ENCODE measurements around the gene ENTREP1. TPM values are rescaled to one million over a fixed set of nuclear protein-coding genes. Genes with fewer than 3 reads are reported as not detected.

The ENTREP1 gene
- total and polyA plus RNA-seq, 2 experiments from 2014 or later = 5.7 to 10.0 TPM

DNA sequence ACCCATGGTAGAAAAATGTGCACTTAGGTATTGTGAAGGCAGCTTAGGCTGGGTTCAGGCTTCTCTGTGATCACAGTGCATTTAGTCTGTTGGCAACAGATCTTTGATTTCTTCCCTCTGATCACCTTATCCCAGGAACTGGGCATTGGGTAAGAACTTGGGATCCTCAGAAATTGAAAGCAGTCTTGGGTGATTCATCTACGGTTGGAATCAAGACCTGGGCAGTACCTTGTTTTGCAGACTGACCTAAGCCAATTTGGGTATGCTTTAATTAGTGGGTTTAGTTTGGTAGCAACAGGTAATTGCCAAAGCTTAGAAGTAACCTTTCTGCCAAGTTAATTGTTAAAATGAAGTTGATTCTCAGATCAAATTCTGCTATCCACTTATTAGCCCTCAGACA, 17.8 kb downstream of the ENTREP1 start:
- Histone ChIP-seq H3K79me2 (replicated peaks; ENCODE audit: insufficient read depth) (no peaks in the 10 kb centered on the region; the same call in 1 of the 2 replicates), H3K27me3 (ENCODE audit: insufficient read depth) (no peaks in the 10 kb centered on the region), H2AFZ (no peak overlapping the region), H3K4me3 (no peak overlapping the region), H3K9me2 (ENCODE audit: insufficient read depth) (no peaks in the 10 kb centered on the region; the same call in 1 of the 2 replicates), H4K20me1 (replicated peaks; ENCODE audit: insufficient read depth) (no peaks in the 10 kb centered on the region), H3K4me2 (no peak overlapping the region), H3F3A (replicated peaks; ENCODE audit: low read depth) (no peaks in the 10 kb centered on the region), H3K4me1 (ENCODE audit: insufficient read depth) (peaks cover 23% of the 10 kb centered on the region), H3K27ac (ENCODE audit: low read depth) (peak overlapping the region; percentile 12; the same call in 1 of the 2 replicates), H3K36me3 (ENCODE audit: insufficient read depth) (no peaks in the 10 kb centered on the region)
- DNase-seq (ENCODE audit: low spot score) (no peak), ATAC-seq (no peak)
- Mint-ChIP-seq H3K27me3 (ENCODE audit: insufficient read depth, low read depth, poor library complexity) (peaks cover 2% of the 10 kb centered on the region), H3K36me3 (ENCODE audit: low read depth) (no peaks in the 10 kb centered on the region), H3K4me3 (no peak overlapping the region), H3K9me3 (no peaks in the 10 kb centered on the region), H3K27ac (no peak overlapping the region), H3K4me1 (peaks cover 27% of the 10 kb centered on the region)
- no peak for TF ChIP-seq JUNB (IDR thresholded peaks at IDR 0.05; ENCODE audit: unreplicated experiment)
- TF ChIP-seq EZH2 (IDR thresholded peaks at IDR 0.05; ENCODE audit: low read depth, unreplicated experiment) = no peak
- TF ChIP-seq NANOG (IDR thresholded peaks at IDR 0.05; ENCODE audit: borderline replicate concordance) = no peak
- TF ChIP-seq STAT1 (IDR thresholded peaks at IDR 0.05; ENCODE audit: unreplicated experiment) = no peak
- no peak for TF ChIP-seq ZNF331 (CRISPR knock-in tag; IDR thresholded peaks at IDR 0.05; ENCODE audit: low read depth)
- no peak for TF ChIP-seq EZH2phosphoT487 (IDR thresholded peaks at IDR 0.05; ENCODE audit: unreplicated experiment)
- TF ChIP-seq, protein P1, sequence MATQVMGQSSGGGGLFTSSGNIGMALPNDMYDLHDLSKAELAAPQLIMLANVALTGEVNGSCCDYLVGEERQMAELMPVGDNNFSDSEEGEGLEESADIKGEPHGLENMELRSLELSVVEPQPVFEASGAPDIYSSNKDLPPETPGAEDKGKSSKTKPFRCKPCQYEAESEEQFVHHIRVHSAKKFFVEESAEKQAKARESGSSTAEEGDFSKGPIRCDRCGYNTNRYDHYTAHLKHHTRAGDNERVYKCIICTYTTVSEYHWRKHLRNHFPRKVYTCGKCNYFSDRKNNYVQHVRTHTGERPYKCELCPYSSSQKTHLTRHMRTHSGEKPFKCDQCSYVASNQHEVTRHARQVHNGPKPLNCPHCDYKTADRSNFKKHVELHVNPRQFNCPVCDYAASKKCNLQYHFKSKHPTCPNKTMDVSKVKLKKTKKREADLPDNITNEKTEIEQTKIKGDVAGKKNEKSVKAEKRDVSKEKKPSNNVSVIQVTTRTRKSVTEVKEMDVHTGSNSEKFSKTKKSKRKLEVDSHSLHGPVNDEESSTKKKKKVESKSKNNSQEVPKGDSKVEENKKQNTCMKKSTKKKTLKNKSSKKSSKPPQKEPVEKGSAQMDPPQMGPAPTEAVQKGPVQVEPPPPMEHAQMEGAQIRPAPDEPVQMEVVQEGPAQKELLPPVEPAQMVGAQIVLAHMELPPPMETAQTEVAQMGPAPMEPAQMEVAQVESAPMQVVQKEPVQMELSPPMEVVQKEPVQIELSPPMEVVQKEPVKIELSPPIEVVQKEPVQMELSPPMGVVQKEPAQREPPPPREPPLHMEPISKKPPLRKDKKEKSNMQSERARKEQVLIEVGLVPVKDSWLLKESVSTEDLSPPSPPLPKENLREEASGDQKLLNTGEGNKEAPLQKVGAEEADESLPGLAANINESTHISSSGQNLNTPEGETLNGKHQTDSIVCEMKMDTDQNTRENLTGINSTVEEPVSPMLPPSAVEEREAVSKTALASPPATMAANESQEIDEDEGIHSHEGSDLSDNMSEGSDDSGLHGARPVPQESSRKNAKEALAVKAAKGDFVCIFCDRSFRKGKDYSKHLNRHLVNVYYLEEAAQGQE (IDR thresholded peaks at IDR 0.05; ENCODE audit: unreplicated experiment) = no peak
- TF ChIP-seq, protein P2, sequence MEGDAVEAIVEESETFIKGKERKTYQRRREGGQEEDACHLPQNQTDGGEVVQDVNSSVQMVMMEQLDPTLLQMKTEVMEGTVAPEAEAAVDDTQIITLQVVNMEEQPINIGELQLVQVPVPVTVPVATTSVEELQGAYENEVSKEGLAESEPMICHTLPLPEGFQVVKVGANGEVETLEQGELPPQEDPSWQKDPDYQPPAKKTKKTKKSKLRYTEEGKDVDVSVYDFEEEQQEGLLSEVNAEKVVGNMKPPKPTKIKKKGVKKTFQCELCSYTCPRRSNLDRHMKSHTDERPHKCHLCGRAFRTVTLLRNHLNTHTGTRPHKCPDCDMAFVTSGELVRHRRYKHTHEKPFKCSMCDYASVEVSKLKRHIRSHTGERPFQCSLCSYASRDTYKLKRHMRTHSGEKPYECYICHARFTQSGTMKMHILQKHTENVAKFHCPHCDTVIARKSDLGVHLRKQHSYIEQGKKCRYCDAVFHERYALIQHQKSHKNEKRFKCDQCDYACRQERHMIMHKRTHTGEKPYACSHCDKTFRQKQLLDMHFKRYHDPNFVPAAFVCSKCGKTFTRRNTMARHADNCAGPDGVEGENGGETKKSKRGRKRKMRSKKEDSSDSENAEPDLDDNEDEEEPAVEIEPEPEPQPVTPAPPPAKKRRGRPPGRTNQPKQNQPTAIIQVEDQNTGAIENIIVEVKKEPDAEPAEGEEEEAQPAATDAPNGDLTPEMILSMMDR (conservative IDR thresholded peaks at IDR 0.05; ENCODE audit: low read depth in 2 of 2) = no peak
- no peak for TF ChIP-seq POLR2AphosphoS5 (IDR thresholded peaks at IDR 0.05; ENCODE audit: low read depth)
- TF ChIP-seq, protein P3, sequence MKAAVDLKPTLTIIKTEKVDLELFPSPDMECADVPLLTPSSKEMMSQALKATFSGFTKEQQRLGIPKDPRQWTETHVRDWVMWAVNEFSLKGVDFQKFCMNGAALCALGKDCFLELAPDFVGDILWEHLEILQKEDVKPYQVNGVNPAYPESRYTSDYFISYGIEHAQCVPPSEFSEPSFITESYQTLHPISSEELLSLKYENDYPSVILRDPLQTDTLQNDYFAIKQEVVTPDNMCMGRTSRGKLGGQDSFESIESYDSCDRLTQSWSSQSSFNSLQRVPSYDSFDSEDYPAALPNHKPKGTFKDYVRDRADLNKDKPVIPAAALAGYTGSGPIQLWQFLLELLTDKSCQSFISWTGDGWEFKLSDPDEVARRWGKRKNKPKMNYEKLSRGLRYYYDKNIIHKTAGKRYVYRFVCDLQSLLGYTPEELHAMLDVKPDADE (IDR thresholded peaks at IDR 0.05) = no peak
- TF ChIP-seq CREB1 (CRISPR knock-in tag; IDR thresholded peaks at IDR 0.05; ENCODE audit: low read depth) = no peak
- TF ChIP-seq, protein P4, sequence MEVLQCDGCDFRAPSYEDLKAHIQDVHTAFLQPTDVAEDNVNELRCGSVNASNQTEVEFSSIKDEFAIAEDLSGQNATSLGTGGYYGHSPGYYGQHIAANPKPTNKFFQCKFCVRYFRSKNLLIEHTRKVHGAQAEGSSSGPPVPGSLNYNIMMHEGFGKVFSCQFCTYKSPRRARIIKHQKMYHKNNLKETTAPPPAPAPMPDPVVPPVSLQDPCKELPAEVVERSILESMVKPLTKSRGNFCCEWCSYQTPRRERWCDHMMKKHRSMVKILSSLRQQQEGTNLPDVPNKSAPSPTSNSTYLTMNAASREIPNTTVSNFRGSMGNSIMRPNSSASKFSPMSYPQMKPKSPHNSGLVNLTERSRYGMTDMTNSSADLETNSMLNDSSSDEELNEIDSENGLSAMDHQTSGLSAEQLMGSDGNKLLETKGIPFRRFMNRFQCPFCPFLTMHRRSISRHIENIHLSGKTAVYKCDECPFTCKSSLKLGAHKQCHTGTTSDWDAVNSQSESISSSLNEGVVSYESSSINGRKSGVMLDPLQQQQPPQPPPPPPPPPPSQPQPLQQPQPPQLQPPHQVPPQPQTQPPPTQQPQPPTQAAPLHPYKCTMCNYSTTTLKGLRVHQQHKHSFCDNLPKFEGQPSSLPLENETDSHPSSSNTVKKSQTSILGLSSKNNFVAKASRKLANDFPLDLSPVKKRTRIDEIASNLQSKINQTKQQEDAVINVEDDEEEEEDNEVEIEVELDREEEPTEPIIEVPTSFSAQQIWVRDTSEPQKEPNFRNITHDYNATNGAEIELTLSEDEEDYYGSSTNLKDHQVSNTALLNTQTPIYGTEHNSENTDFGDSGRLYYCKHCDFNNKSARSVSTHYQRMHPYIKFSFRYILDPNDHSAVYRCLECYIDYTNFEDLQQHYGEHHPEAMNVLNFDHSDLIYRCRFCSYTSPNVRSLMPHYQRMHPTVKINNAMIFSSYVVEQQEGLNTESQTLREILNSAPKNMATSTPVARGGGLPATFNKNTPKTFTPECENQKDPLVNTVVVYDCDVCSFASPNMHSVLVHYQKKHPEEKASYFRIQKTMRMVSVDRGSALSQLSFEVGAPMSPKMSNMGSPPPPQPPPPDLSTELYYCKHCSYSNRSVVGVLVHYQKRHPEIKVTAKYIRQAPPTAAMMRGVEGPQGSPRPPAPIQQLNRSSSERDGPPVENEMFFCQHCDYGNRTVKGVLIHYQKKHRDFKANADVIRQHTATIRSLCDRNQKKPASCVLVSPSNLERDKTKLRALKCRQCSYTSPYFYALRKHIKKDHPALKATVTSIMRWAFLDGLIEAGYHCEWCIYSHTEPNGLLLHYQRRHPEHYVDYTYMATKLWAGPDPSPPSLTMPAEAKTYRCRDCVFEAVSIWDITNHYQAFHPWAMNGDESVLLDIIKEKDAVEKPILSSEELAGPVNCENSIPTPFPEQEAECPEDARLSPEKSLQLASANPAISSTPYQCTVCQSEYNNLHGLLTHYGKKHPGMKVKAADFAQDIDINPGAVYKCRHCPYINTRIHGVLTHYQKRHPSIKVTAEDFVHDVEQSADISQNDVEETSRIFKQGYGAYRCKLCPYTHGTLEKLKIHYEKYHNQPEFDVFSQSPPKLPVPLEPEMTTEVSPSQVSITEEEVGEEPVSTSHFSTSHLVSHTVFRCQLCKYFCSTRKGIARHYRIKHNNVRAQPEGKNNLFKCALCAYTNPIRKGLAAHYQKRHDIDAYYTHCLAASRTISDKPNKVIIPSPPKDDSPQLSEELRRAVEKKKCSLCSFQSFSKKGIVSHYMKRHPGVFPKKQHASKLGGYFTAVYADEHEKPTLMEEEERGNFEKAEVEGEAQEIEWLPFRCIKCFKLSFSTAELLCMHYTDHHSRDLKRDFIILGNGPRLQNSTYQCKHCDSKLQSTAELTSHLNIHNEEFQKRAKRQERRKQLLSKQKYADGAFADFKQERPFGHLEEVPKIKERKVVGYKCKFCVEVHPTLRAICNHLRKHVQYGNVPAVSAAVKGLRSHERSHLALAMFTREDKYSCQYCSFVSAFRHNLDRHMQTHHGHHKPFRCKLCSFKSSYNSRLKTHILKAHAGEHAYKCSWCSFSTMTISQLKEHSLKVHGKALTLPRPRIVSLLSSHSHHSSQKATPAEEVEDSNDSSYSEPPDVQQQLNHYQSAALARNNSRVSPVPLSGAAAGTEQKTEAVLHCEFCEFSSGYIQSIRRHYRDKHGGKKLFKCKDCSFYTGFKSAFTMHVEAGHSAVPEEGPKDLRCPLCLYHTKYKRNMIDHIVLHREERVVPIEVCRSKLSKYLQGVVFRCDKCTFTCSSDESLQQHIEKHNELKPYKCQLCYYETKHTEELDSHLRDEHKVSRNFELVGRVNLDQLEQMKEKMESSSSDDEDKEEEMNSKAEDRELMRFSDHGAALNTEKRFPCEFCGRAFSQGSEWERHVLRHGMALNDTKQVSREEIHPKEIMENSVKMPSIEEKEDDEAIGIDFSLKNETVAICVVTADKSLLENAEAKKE (CRISPR knock-in tag; IDR thresholded peaks at IDR 0.05) = no peak
- TF ChIP-seq ZNF114 (CRISPR knock-in tag; IDR thresholded peaks at IDR 0.05) = no peak

Measured in GM23338 (cell line).